HCT116 (cell line): ENCODE data around the gene RACGAP1.

Experiments
- CEBPB ChIP-seq: IDR thresholded peaks from 2 replicates; pipeline ENCODE4 v1.6.1; 2012; ENCODE audit warnings: low read depth
- EZH2 ChIP-seq: fragments of 200-600 bp; sonication (generic); IDR thresholded peaks from 2 replicates; pipeline ENCODE4 v1.6.1; 2017; ENCODE audit warnings: antibody characterized with exemption, mixed run types
- EZH2phosphoT487 ChIP-seq: fragments of 200-600 bp; IDR thresholded peaks from 2 replicates; pipeline ENCODE4 v1.6.1; 2018; ENCODE audit warnings: antibody characterized with exemption, borderline replicate concordance
- FOSL1 ChIP-seq: IDR thresholded peaks from 2 replicates; pipeline ENCODE4 v1.6.1; 2012; ENCODE audit warnings: low read depth
- POLR2A ChIP-seq: IDR thresholded peaks from 2 replicates; pipeline ENCODE4 v1.7.0; 2011; ENCODE audit warnings: borderline replicate concordance; ENCODE audit not compliant: insufficient read depth, insufficient read length; ENCODE audit errors: extremely low read depth
- POLR2AphosphoS5 ChIP-seq: IDR thresholded peaks from 2 replicates; pipeline ENCODE4 v1.6.1; 2011; ENCODE audit warnings: mild to moderate bottlenecking, low read depth, low read length, moderate library complexity
- SIN3A ChIP-seq: IDR thresholded peaks from 2 replicates; pipeline ENCODE4 v1.6.1; 2012; ENCODE audit warnings: low read depth
- TCF7L2 ChIP-seq: IDR thresholded peaks from 2 replicates; pipeline ENCODE4 v1.7.0; 2011; ENCODE audit warnings: borderline replicate concordance, inconsistent platforms; ENCODE audit not compliant: insufficient read depth, insufficient read length; ENCODE audit errors: extremely low read depth
- YY1 ChIP-seq: IDR thresholded peaks from 2 replicates; pipeline ENCODE4 v1.6.1; 2011; ENCODE audit warnings: low read length, low read depth, moderate library complexity, mild to moderate bottlenecking; ENCODE audit not compliant: insufficient replicate concordance; ENCODE audit errors: extremely low read depth
- ZNF274 ChIP-seq: fragments of 200-500 bp; sonication (Bioruptor generic); IDR thresholded peaks from 2 replicates; pipeline ENCODE4 v1.6.1; 2014; ENCODE audit warnings: mild to moderate bottlenecking, low read depth, low read length, inconsistent platforms
- TF ChIP-seq, protein P1 (sequence below), 3 experiments: fragments of 200-600 bp in 1 of 3; sonication (generic) in 1 of 3; IDR thresholded peaks in 2 of 3; conservative IDR thresholded peaks in 1 of 3; 2 replicates each; pipeline ENCODE4 v1.5.1; 2012 to 2017; ENCODE audit warnings: low read depth in 2 of 3, low read length in 2 of 3, antibody characterized with exemption in 1 of 3, borderline replicate concordance in 1 of 3, control low read depth in 1 of 3, mild to moderate bottlenecking in 1 of 3, mixed read lengths in 1 of 3, mixed run types in 1 of 3, moderate library complexity in 1 of 3; ENCODE audit not compliant: insufficient read depth in 1 of 3
- TF ChIP-seq, protein P2 (sequence below): IDR thresholded peaks from 2 replicates; pipeline ENCODE4 v1.6.1; 2012; ENCODE audit warnings: low read depth
- TF ChIP-seq, protein P3 (sequence below): IDR thresholded peaks from 2 replicates; pipeline ENCODE4 v1.6.1; 2012
- TF ChIP-seq, protein P4 (sequence below): IDR thresholded peaks from 2 replicates; pipeline ENCODE4 v1.6.1; 2011; ENCODE audit warnings: mild to moderate bottlenecking, low read length, moderate library complexity; ENCODE audit not compliant: insufficient replicate concordance; ENCODE audit errors: extremely low read depth

GRCh38 chr12:49961993-49962764 lies 63.1 kb downstream of the RACGAP1 start:
- TF ChIP-seq, protein P1, sequence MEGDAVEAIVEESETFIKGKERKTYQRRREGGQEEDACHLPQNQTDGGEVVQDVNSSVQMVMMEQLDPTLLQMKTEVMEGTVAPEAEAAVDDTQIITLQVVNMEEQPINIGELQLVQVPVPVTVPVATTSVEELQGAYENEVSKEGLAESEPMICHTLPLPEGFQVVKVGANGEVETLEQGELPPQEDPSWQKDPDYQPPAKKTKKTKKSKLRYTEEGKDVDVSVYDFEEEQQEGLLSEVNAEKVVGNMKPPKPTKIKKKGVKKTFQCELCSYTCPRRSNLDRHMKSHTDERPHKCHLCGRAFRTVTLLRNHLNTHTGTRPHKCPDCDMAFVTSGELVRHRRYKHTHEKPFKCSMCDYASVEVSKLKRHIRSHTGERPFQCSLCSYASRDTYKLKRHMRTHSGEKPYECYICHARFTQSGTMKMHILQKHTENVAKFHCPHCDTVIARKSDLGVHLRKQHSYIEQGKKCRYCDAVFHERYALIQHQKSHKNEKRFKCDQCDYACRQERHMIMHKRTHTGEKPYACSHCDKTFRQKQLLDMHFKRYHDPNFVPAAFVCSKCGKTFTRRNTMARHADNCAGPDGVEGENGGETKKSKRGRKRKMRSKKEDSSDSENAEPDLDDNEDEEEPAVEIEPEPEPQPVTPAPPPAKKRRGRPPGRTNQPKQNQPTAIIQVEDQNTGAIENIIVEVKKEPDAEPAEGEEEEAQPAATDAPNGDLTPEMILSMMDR (IDR thresholded peaks at IDR 0.05 in 2 of 3, conservative IDR thresholded peaks at IDR 0.05 in 1 of 3; ENCODE audit: borderline replicate concordance in 1 of 3, insufficient read depth in 1 of 3, low read depth in 2 of 3, low read length in 2 of 3): no peak
- TF ChIP-seq POLR2A (no peak), CEBPB (no peak), POLR2AphosphoS5 (no peak), EZH2 (no peak), TCF7L2 (no peak), FOSL1 (no peak), ZNF274 (no peak), SIN3A (no peak), YY1 (no peak), EZH2phosphoT487 (no peak)
- TF ChIP-seq, protein P2, sequence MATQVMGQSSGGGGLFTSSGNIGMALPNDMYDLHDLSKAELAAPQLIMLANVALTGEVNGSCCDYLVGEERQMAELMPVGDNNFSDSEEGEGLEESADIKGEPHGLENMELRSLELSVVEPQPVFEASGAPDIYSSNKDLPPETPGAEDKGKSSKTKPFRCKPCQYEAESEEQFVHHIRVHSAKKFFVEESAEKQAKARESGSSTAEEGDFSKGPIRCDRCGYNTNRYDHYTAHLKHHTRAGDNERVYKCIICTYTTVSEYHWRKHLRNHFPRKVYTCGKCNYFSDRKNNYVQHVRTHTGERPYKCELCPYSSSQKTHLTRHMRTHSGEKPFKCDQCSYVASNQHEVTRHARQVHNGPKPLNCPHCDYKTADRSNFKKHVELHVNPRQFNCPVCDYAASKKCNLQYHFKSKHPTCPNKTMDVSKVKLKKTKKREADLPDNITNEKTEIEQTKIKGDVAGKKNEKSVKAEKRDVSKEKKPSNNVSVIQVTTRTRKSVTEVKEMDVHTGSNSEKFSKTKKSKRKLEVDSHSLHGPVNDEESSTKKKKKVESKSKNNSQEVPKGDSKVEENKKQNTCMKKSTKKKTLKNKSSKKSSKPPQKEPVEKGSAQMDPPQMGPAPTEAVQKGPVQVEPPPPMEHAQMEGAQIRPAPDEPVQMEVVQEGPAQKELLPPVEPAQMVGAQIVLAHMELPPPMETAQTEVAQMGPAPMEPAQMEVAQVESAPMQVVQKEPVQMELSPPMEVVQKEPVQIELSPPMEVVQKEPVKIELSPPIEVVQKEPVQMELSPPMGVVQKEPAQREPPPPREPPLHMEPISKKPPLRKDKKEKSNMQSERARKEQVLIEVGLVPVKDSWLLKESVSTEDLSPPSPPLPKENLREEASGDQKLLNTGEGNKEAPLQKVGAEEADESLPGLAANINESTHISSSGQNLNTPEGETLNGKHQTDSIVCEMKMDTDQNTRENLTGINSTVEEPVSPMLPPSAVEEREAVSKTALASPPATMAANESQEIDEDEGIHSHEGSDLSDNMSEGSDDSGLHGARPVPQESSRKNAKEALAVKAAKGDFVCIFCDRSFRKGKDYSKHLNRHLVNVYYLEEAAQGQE: no peak
- TF ChIP-seq, protein P3, sequence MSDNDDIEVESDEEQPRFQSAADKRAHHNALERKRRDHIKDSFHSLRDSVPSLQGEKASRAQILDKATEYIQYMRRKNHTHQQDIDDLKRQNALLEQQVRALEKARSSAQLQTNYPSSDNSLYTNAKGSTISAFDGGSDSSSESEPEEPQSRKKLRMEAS: no peak
- TF ChIP-seq, protein P4, sequence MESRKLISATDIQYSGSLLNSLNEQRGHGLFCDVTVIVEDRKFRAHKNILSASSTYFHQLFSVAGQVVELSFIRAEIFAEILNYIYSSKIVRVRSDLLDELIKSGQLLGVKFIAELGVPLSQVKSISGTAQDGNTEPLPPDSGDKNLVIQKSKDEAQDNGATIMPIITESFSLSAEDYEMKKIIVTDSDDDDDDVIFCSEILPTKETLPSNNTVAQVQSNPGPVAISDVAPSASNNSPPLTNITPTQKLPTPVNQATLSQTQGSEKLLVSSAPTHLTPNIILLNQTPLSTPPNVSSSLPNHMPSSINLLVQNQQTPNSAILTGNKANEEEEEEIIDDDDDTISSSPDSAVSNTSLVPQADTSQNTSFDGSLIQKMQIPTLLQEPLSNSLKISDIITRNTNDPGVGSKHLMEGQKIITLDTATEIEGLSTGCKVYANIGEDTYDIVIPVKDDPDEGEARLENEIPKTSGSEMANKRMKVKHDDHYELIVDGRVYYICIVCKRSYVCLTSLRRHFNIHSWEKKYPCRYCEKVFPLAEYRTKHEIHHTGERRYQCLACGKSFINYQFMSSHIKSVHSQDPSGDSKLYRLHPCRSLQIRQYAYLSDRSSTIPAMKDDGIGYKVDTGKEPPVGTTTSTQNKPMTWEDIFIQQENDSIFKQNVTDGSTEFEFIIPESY: no peak
